Stimulated activated effector memory CD8-positive, alpha-beta T cell treated with anti-CD3 and anti-CD28 coated beads, Interleukin-12 subunit alpha, Interleukin-12 subunit beta, amount 100 ng/mL, for 72 hours (primary cell): ENCODE data around the gene MALAT1.
"Not testable (repeated sequence)": the region's sequence is repeated elsewhere in the genome, so short reads cannot be mapped to it uniquely, and the experiment has no call there.

Source experiments
- ATAC-seq: fragments of 150-1000 bp; cut with Tn5 transposase; 2 replicates; pipeline ENCODE4 v1.10.0; 2021
- DNase-seq, 2 donors: peaks; one replicate each; pipeline ENCODE4 v3.0.0; 2021 to 2022; ENCODE audit warnings: low spot score in 2 of 2
- H3K27ac Mint-ChIP-seq: one replicate; pipeline ENCODE4 v1.8.0; 2022; ENCODE audit warnings: mild to moderate bottlenecking, mixed read lengths
- H3K36me3 Mint-ChIP-seq: one replicate; pipeline ENCODE4 v1.8.0; 2022; ENCODE audit warnings: mild to moderate bottlenecking, mixed read lengths
- H3K4me1 Mint-ChIP-seq: one replicate; pipeline ENCODE4 v1.8.0; 2022; ENCODE audit warnings: mixed read lengths
- H3K4me3 Mint-ChIP-seq: one replicate; pipeline ENCODE4 v1.8.0; 2022; ENCODE audit warnings: mild to moderate bottlenecking, mixed read lengths
- H3K9me3 Mint-ChIP-seq: one replicate; pipeline ENCODE4 v1.8.0; 2022; ENCODE audit warnings: mixed read lengths

The MALAT1 gene

DNA sequence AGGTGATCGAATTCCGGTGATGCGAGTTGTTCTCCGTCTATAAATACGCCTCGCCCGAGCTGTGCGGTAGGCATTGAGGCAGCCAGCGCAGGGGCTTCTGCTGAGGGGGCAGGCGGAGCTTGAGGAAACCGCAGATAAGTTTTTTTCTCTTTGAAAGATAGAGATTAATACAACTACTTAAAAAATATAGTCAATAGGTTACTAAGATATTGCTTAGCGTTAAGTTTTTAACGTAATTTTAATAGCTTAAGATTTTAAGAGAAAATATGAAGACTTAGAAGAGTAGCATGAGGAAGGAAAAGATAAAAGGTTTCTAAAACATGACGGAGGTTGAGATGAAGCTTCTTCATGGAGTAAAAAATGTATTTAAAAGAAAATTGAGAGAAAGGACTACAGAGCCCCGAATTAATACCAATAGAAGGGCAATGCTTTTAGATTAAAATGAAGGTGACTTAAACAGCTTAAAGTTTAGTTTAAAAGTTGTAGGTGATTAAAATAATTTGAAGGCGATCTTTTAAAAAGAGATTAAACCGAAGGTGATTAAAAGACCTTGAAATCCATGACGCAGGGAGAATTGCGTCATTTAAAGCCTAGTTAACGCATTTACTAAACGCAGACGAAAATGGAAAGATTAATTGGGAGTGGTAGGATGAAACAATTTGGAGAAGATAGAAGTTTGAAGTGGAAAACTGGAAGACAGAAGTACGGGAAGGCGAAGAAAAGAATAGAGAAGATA, at the start of gene MALAT1:
Gene MALAT1 (plus strand): TSS at position 69 of the 736 bp plus-strand sequence.
- Mint-ChIP-seq H3K4me3 (no peak within 1 kb of the TSS), H3K27ac (no peak within 1 kb of the TSS)

DNA sequence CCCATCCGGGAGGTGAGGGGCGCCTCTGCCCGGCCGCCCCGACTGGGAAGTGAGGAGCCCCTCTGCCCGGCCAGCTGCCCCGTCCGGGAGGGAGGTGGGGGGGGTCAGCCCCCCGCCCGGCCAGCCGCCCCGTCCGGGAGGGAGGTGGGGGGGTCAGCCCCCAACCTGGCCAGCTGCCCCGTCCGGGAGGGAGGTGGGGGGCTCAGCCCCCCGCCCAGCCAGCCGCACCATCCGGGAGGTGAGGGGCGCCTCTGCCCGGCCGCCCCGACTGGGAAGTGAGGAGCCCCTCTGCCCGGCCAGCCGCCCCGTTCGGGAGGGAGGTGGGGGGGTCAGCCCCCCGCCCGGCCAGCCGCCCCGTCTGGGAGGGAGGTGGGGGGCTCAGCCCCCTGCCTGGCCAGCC, 47.5 kb upstream of the MALAT1 start:
- ATAC-seq, H3K4me3 Mint-ChIP-seq, H3K9me3 Mint-ChIP-seq, H3K27ac Mint-ChIP-seq, DNase-seq: not testable (repeated sequence)
- Mint-ChIP-seq H3K36me3 (peaks cover 42% of the 10 kb centered on the region), H3K4me1 (peaks cover 45% of the 10 kb centered on the region)

More for the DNA sequence above, at the start of gene MALAT1:
- DNase-seq (peak; percentile 96 to 99), ATAC-seq (peak; percentile 33)
- H3K4me1 Mint-ChIP-seq: peaks cover 41% of the 10 kb centered on the region
- H3K9me3 Mint-ChIP-seq: no peaks in the 10 kb centered on the region
- no peaks in the 10 kb centered on the region for H3K36me3 Mint-ChIP-seq

DNA sequence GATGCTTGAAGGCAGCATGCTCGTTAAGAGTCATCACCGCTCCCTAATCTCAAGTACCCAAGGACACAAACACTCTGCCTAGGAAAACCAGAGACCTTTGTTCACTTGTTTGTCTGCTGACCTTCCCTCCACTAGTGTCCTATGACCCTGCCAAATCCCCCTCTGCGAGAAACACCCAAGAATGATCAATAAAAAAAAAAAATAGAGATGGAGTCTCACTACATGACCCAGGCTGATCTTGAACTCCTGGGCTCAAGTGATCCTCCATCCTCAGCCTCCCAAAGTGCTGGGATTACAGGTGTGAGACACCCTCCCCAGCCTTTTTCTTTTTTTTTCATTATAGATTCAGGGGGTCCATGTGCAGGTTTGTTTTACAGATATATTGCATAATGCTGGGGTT, 46.6 kb upstream of the MALAT1 start:
- not testable (repeated sequence) for H3K9me3 Mint-ChIP-seq, DNase-seq, H3K4me3 Mint-ChIP-seq, ATAC-seq
- Mint-ChIP-seq H3K27ac (peak overlapping the region; percentile 64), H3K36me3 (peaks cover 37% of the 10 kb centered on the region), H3K4me1 (peaks cover 49% of the 10 kb centered on the region)

DNA sequence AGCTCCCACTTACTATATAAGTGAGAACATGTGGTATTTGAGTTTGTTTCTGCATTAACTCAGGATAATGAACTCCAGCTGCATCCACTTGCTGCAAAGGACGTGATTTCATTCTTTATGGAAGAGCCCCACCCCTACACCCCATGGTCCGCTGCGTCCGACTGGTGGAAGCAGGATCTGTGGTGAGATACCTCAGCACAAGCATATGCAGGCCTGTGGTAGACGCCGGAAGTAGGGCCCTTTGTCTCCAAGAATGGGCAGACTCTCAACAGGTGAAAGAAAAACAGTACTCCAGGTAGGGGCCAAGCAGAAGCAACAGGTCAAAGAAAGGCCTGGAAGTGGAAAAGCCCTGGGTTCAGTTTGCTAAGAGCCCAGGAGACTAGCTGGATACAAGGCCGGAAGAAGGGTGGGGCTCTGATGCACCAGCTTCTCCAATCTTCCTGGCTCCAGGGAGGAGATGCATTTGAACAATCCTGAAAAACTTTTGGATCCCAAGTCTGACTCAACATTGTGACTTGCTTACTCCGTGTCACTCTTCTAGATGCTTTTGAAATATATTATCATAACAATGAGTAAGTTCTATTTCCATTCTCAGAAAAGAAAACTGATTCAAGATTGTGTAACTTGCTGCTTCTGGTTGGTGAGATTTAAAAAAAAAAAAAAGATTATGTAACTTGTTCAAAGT, 45.9 kb upstream of the MALAT1 start:
- peak overlapping the region; percentile 64 for H3K27ac Mint-ChIP-seq
- DNase-seq (no peak), ATAC-seq (no peak)
- H3K36me3 Mint-ChIP-seq: peaks cover 36% of the 10 kb centered on the region
- peaks cover 47% of the 10 kb centered on the region for H3K4me1 Mint-ChIP-seq
- H3K4me3 Mint-ChIP-seq: peak overlapping the region; percentile 94
- H3K9me3 Mint-ChIP-seq: no peaks in the 10 kb centered on the region

DNA sequence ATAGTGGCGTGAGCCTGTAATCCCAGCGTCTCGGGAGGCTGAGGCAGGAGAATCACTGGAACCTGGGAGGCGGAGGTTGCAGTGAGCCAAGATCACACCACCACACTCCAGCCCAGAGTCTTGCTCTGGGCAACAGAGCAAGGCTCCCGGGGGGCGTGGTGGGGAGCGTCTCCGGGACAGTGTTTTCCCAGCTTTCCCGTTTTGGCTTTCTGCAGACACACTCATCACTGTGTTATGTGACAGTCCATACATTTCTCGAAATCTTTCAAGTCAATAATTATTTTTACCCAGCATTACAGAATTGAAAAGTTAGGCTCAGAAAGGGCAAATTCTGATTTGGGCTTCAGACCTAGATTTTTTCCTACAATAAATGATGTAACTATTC, 44.5 kb upstream of the MALAT1 start:
- DNase-seq: no peak
- Mint-ChIP-seq H3K36me3 (peaks cover 36% of the 10 kb centered on the region), H3K4me3 (peak overlapping the region; percentile 94), H3K27ac (peak overlapping the region; percentile 96), H3K4me1 (peaks cover 37% of the 10 kb centered on the region), H3K9me3 (no peaks in the 10 kb centered on the region)
- ATAC-seq: no peak

DNA sequence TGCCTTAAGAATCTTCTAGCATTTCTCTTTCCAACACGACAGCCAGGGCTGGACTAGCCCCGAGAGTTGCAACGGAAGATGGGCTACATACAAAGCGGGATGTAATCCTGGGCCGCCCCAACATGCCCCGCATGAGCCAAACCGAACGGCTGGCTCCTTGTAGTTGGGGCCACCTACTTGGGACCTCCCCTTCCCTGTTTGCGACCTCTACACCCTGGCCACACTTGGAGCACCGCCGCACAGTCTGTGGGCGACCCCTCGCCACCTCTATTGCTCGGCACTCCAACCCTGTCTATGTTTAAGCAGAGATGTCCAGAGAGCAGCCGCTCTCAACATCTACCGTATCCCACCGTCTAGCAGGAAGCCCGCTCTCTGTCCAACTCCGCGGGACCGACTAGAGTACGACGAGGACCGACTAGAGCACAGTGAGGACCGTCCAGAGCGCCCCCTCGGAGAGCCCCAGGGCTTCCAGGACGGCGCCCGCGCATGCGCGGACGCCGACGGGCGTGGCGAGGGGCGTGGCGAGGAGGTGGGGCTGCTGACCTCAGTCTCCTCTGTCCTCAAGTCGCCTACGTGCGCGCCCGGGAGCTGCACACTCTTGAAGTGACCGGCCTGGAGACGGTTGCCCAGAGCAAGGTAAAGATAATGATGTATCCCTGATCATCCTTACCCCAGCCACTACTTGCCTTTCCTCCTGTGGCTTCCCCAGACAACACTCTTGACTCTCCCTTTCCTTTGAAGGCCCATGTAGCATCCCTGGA, 44.0 kb upstream of the MALAT1 start:
- ATAC-seq: peak; percentile 96
- peak overlapping the region; percentile 96 for H3K27ac Mint-ChIP-seq
- peaks cover 33% of the 10 kb centered on the region for H3K36me3 Mint-ChIP-seq
- H3K9me3 Mint-ChIP-seq: no peaks in the 10 kb centered on the region
- peaks cover 42% of the 10 kb centered on the region for H3K4me1 Mint-ChIP-seq
- H3K4me3 Mint-ChIP-seq: peak overlapping the region; percentile 94
- DNase-seq: peak; percentile 80 to 92

DNA sequence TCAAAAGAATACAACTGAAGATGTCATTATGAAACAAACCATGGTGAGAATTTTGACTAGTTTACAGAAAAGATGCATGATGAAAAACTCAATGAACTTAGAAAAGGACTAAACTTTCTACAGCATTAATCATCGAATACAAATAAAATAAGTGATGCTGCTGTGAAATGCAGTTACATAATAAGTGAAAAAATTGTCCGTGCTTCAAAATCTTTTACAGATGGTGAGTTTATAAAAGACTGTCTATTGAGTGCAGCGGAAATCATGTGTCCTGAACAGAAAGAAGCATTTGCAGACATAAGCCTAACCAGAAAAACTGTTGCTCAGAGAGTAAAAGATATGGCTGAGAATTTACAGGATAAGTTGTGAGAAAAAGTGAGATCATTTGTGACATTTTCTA, 42.4 kb upstream of the MALAT1 start:
- H3K4me3 Mint-ChIP-seq: peak overlapping the region; percentile 94
- peaks cover 42% of the 10 kb centered on the region for H3K4me1 Mint-ChIP-seq
- ATAC-seq: no peak
- no peak for DNase-seq
- H3K36me3 Mint-ChIP-seq: peaks cover 25% of the 10 kb centered on the region
- H3K9me3 Mint-ChIP-seq: no peaks in the 10 kb centered on the region
- peak overlapping the region; percentile 96 for H3K27ac Mint-ChIP-seq

DNA sequence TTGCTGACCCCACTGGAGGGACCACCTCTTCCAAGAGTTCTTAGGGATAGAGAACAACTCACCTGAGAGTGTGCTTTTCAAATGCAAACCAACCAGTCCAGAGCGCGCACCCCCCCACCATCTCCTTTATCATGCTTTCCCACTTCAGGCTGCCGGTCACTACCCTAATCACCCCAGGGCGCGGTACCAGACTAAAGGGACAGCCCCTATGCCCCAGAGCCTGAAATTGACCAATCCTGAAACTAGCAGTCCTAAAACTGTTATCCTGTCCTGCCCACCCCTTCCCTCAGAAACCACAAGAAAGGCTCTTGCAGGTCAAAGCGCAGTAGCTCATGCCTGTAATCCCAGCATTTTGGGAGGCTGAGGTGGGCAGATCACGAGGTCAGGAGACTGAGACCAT, 39.3 kb upstream of the MALAT1 start:
- H3K4me3 Mint-ChIP-seq: no peak overlapping the region
- ATAC-seq: no peak
- H3K4me1 Mint-ChIP-seq: peaks cover 28% of the 10 kb centered on the region
- peaks cover 27% of the 10 kb centered on the region for H3K36me3 Mint-ChIP-seq
- H3K9me3 Mint-ChIP-seq: no peaks in the 10 kb centered on the region
- DNase-seq: no peak
- H3K27ac Mint-ChIP-seq: no peak overlapping the region

DNA sequence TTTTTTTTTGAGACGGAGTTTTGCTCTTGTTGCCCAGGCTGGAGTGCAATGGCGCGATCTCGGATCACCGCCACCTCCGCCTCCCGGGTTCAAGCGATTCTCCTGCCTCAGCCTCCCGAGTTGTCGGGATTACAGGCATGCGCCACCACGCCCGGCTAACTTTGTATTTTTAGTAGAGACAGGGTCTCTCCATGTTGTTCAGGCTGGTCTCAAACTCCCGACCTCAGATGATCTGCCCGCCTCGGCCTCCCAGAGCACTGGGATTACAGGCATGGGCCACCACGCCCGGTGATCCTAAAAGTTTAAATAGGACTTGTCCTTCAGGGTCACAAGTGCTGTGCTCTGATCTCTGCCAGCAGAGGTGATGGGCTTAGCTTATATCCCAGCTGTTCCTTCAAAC, 33.4 kb upstream of the MALAT1 start:
- not testable (repeated sequence) for ATAC-seq, H3K4me3 Mint-ChIP-seq, DNase-seq, H3K27ac Mint-ChIP-seq, H3K36me3 Mint-ChIP-seq, H3K9me3 Mint-ChIP-seq
- H3K4me1 Mint-ChIP-seq: peaks cover 15% of the 10 kb centered on the region

DNA sequence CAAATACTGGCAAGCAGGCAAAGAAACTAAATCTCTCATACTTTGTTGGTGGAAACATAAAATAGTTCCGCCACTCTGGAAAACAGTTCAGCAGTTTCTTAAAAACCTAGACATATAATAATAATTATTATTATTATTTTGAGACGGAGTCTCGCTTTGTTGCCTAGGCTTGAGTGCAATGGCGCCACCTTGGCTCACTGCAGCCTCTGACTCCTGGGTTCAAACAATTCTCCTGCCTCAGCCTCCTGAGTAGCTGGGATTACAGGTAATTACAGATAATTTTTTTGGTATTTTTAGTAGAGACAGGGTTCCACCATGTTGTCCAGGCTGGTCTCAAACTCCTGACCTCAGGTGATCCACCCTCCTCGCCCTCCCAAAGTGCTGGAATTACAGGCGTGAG, 31.5 kb upstream of the MALAT1 start:
- not testable (repeated sequence) for DNase-seq, ATAC-seq, H3K27ac Mint-ChIP-seq, H3K9me3 Mint-ChIP-seq, H3K4me3 Mint-ChIP-seq
- Mint-ChIP-seq H3K4me1 (peaks cover 30% of the 10 kb centered on the region), H3K36me3 (peaks cover 11% of the 10 kb centered on the region)

DNA sequence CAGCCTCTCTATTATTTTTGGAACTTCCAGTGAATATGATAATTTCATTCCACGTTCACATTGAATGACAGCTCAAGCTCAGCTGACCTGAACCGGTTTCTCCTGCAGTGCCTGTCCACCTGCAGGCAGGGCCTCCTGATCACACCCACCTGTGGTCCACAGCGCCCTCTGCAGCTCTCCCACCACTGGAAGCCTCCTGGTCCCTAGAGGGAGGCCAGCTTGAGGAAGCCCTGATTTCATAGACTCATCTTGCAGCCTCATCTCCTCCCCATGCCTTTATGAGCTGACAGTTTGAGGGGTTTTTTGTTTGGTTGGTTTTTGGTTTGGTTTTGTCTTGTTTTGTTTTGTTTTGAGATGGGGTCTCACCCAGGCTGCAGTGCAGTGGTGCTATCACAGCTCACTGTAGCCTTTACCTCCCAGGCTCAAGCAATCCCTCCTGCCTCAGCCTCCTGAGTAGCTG, 29.9 kb upstream of the MALAT1 start:
- no peaks in the 10 kb centered on the region for H3K9me3 Mint-ChIP-seq
- ATAC-seq (peak; percentile 68), DNase-seq (peak; percentile 30 to 82)
- peaks cover 11% of the 10 kb centered on the region for H3K36me3 Mint-ChIP-seq
- H3K27ac Mint-ChIP-seq: peak overlapping the region; percentile 56
- H3K4me1 Mint-ChIP-seq: peaks cover 30% of the 10 kb centered on the region
- H3K4me3 Mint-ChIP-seq: peak overlapping the region; percentile 22

DNA sequence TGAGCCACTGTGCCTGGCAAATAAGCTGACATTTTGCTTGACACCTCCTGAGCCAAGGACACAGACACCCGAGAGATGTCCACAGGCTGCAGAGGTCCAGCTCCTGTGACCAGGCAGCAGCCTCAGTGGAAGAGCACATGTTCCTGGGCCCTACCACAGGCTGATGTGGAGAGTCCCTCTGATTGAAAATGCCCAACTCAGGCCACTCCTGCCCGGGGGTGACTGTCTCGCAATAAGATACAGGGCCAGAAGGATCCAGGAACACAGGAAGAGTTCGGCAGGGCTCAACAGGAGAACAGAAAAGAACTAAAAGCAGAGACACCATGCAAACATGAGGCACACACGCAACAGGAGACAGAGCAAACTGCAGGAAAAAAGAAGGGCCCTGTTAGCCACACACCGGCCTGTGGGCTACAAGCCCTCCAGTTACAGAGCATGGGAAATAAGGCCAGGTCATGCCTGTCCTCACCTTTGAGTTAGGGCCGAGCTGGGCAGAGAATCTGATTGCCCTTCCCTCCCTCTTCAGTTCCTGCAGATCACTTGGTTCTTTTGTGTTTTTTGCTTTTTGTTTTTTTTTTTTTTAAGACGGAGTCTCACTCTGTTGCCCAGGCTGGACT, 28.3 kb upstream of the MALAT1 start:
- H3K4me3 Mint-ChIP-seq: peak overlapping the region; percentile 7
- H3K4me1 Mint-ChIP-seq: peaks cover 30% of the 10 kb centered on the region
- no peak for DNase-seq
- no peak for ATAC-seq
- peak overlapping the region; percentile 97 for H3K27ac Mint-ChIP-seq
- H3K9me3 Mint-ChIP-seq: no peaks in the 10 kb centered on the region
- peaks cover 7% of the 10 kb centered on the region for H3K36me3 Mint-ChIP-seq

DNA sequence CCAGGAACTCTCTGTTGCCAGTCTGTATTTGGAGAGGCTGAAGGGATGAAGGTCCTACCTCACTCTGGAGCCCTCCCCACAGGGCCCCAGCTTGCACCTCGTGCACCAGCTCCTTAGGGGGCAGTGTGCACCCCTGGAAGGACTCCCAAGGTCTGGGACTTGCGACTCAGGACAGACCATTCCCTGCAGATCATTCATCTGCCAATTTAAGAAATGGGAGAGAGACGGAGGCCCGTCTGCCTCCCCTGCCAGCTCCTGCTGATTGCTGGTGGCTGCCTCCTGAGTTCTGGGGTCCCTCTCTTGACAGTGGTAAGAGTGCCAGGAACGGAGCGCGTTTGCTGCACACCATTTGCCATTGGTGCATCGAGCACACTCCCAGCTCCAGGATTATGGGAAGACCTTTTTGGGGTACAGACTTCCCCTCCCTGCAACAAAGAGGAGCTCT, 27.4 kb upstream of the MALAT1 start:
- DNase-seq (no peak), ATAC-seq (peak; percentile 12)
- peaks cover 13% of the 10 kb centered on the region for H3K36me3 Mint-ChIP-seq
- peaks cover 35% of the 10 kb centered on the region for H3K4me1 Mint-ChIP-seq
- H3K27ac Mint-ChIP-seq: peak overlapping the region; percentile 97
- H3K9me3 Mint-ChIP-seq: no peaks in the 10 kb centered on the region
- H3K4me3 Mint-ChIP-seq: peak overlapping the region; percentile 64

DNA sequence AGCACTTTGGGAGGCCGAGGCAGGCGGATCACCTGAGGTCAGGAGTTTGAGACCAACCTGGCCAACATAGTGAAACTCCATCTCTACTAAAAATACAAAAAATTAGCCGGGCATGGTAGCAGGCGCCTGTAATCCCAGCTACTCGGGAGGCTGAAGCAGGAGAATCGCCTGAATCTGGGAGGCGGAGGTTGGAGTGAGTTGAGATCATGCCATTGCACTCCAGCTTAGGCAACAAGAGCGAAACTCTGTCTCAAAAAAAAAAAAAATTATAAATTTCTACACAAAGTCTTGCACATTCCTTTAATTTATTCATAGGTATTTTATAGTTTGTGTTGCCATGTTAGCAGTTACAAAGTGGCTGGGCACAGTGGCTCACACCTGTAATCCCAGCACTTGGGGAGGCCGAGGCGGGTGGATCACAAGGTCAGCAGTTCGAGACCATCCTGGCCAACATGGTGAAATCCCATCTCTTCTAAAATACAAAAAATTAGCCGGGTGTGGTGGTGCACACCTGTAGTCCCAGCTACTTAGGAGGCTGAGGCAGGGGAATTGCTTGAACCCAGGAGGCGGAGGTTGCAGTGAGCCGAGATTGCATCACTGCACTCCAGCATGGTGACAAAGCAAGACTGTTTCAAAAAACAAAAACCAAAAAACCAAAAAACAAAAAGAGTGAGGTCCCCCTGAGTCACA, 26.1 kb upstream of the MALAT1 start:
- Mint-ChIP-seq H3K4me1 (peaks cover 41% of the 10 kb centered on the region), H3K27ac (peak overlapping the region; percentile 97), H3K4me3 (peak overlapping the region; percentile 64), H3K36me3 (peaks cover 25% of the 10 kb centered on the region)
- H3K9me3 Mint-ChIP-seq, DNase-seq, ATAC-seq: not testable (repeated sequence)
